ENCODE data around the gene C16orf89.
"Not testable (repeated sequence)": the region's sequence is repeated elsewhere in the genome, so short reads cannot be mapped to it uniquely, and the experiment has no call there.

The C16orf89 gene

GRCh38 chr16:5054876-5055865 is 10.6 kb downstream of the C16orf89 start:
- no peak overlapping the region for H3K4me3 ChIP-seq (ENCODE audit: control insufficient read depth, low read depth, low read length)
- no peak for TF ChIP-seq CTCF (IDR thresholded peaks at IDR 0.05; ENCODE audit: control insufficient read depth, insufficient read depth, low read depth, low read length, missing control alignments)
- no peak for DNase-seq (ENCODE audit: low read depth)

- H3K4me3 ChIP-seq (ENCODE audit: control insufficient read depth, low read depth, low read length): no peak overlapping the region
- no peak for DNase-seq (ENCODE audit: low read depth)
- TF ChIP-seq CTCF (IDR thresholded peaks at IDR 0.05; ENCODE audit: control insufficient read depth, insufficient read depth, low read depth, low read length, missing control alignments): no peak
Measured at GRCh38 chr16:5046914-5047313, 18.8 kb downstream of the C16orf89 start.

- no peak for DNase-seq (ENCODE audit: low read depth)
- no peak for TF ChIP-seq CTCF (IDR thresholded peaks at IDR 0.05; ENCODE audit: control insufficient read depth, insufficient read depth, low read depth, low read length, missing control alignments)
- H3K4me3 ChIP-seq (ENCODE audit: control insufficient read depth, low read depth, low read length): no peak overlapping the region
Measured at GRCh38 chr16:5045499-5046115, 20.1 kb downstream of the C16orf89 start.

- DNase-seq (ENCODE audit: low read depth); H3K4me3 ChIP-seq (ENCODE audit: control insufficient read depth, low read depth, low read length): not testable (repeated sequence)
Measured at GRCh38 chr16:5044581-5044980, 21.2 kb downstream of the C16orf89 start.

GRCh38 chr16:5044011-5044540 is 21.7 kb downstream of the C16orf89 start:
- no peak for DNase-seq (ENCODE audit: low read depth)
- no peak overlapping the region for H3K4me3 ChIP-seq (ENCODE audit: control insufficient read depth, low read depth, low read length)
- no peak for TF ChIP-seq CTCF (IDR thresholded peaks at IDR 0.05; ENCODE audit: control insufficient read depth, insufficient read depth, low read depth, low read length, missing control alignments)

- no peak overlapping the region for H3K4me3 ChIP-seq (ENCODE audit: control insufficient read depth, low read depth, low read length)
- no peak for TF ChIP-seq CTCF (IDR thresholded peaks at IDR 0.05; ENCODE audit: control insufficient read depth, insufficient read depth, low read depth, low read length, missing control alignments)
- no peak for DNase-seq (ENCODE audit: low read depth)
Measured at GRCh38 chr16:5042574-5043171, 23.1 kb downstream of the C16orf89 start.

Data from AG09309 (cell line).